SH-SY5Y (cell line): Measurements from ENCODE around the gene ANO4.

Experiments
- GATA2 ChIP-seq: IDR thresholded peaks from 2 replicates; pipeline ENCODE4 v1.6.1; 2011; ENCODE audit warnings: mild to moderate bottlenecking, low read depth, low read length
- GATA3 ChIP-seq: IDR thresholded peaks from 2 replicates; pipeline ENCODE4 v1.6.1; 2011; ENCODE audit warnings: low read depth, mild to moderate bottlenecking, low read length, moderate library complexity

ANO4 gene

DNA sequence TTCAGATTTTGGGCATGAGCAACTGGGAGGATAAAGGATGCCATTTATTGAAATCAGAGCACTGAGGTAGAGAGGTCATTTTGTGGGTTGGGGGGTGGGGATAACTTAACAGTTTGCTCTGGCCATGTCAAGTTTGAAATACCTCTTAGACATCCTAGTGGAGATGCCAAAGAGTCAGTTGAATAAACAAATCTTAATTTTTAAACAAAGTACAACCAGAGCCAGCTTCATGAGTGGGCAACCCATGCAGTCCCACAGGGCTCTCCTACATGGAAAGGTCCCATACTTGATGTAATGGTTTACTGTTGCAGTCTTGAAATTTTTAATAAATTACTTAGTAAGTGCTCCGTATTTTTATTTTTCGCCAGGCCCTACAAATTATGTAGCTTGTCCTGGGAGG lies 81.2 kb downstream of the ANO4 start:
- TF ChIP-seq GATA2 (no peak), GATA3 (no peak)

DNA sequence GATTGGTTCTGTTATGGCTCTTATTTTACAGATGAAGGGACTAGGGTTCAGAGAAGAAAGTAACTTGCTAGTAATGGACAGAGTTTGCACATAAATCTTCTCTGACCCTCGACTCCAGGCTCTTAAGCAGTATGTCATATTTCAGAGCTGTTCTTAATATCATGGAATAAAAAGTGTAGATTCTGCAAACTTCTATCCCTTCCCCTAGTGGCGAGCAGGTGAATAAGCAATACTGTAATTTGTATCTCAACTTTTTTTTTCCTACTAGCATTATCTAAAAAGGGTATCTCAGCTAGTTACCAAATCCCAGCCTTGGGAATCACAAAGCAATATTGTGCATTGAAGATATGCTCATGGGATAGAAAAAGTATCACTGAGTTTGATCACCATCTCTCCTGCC lies 83.2 kb downstream of the ANO4 start:
- TF ChIP-seq GATA3 = no peak
- TF ChIP-seq GATA2 = no peak

DNA sequence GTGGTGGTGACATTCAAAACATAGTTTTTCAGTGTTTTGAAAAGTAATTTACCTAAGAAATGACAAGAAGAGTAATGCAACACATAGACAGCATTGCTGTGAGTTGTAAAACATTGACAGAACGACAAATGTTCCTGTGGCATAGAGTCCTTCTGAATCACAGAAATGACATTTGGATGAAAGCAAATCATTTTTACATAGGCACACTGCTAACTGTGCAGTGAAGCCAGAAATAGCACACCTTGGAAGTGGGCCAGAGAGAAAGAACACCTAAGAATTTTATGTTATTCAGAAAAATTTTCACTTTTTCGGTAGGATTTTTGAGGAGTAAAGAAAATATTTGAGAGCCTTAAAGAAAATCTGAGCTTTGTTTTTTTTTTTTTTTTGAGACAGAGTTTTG lies 100.6 kb downstream of the ANO4 start:
- TF ChIP-seq GATA2 = no peak
- no peak for TF ChIP-seq GATA3

DNA sequence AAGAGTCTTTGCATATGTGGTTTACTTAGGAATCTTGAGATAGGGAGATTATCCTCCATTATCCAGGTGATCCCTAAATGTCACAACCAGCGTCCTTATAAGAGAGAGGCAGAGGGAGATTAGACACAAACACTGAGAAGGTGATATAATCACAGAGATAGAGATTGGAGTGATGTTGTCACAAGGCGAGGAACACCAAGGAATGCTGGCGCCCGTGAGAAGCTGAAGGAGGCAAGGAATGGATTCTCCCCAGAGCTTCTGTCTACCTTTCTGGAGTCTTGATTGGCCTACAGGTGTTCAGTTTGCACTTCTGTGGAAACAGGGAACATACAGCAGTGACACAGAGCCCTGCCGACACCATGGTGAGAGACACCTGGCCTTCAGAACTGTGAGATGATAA lies 101.6 kb downstream of the ANO4 start:
- no peak for TF ChIP-seq GATA2
- TF ChIP-seq GATA3 = no peak

DNA sequence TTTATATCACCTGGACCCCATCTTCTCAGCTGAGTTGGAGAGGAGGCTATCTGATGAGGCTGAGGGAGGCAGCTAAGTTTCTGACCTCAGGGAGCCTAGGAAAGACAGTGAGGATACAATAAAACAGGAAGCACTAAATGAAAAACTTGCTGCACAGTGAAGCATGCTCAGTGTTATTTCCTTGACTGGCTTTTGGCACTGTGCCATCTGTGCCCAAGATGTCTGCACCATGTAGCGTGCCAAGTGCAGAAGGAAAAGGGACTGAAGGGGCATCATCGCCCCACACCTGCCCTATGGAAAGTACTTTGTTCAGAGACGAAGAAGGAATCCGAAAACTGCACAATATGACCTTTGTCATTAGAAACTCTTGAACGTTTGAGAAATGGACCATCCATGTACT lies 102.7 kb downstream of the ANO4 start:
- TF ChIP-seq GATA3 (no peak), GATA2 (no peak)

DNA sequence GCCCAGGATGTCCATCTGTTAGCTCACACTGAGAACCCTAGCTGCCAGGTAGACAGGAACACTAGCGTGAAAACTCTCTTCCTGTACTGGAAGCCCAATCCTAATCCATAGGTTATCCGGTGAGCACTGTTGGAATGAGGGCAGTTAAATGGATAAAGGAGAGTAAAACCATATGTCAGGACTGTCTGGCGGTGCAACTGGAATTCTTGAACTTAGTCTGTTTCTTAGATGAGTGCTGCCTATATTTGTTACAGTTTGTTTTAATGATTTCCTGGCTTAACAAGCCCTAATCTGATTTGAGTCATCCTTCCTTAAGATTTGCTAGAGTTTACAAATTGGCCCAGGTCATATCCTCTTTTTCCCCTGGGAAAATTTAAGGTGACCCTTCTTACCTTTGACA lies 104.7 kb downstream of the ANO4 start:
- TF ChIP-seq GATA3 = no peak
- no peak for TF ChIP-seq GATA2

DNA sequence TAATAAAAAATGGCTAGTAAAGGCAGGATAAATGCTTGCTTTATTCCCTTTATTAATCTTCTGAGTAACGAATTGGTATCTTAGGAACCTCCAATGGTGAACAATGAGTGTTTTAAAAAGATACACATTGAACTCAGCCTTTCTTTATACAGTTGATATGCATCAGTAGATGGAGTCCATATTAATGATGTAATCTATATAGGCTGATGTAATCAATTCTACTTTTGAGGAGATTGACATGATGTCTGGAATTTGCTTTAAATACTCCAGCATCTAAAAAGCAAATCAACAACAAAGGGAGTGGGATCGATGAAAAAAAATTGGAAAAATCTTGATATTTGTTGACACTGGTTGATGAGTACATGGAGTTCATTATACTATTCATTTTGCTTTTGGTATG lies 106.2 kb downstream of the ANO4 start:
- TF ChIP-seq GATA2 (no peak), GATA3 (no peak)

DNA sequence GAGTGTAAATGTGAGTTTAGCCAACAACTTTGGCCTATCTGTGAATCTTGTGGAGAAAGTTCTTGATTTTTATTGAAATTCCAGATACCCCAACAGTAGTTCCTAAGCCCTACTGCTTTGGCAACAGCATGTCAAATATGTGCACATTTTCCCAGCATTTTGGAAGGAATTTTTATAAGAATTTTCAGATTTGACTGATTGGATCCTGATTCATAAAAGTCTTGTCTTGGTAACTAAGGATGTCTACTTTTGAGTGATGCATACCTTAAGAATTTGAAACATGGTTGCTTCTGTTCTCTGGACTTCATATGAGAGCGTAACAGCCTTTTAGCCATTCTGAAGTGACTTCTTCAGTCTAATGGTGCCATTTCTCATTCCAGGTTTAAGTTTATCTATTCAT lies 106.7 kb downstream of the ANO4 start:
- TF ChIP-seq GATA3 = no peak
- no peak for TF ChIP-seq GATA2

DNA sequence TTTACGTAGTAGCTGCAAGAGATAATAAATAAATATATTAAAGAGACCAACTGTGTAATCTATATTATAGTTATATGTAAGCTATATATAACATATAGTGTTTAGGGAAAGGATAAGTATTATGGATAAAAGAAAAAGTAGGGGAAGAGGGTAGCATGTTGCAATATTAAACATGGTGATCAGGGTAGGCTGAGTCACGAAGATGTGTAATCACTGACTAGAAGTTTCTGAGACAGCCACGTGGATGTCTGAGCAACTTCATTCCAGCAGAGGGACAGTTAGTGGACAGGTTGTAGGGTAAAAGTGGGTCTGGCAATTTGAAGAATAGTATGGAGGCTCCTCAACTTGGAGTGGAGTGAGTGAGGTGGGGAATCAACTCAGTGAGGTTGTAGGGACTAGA lies 109.7 kb downstream of the ANO4 start:
- no peak for TF ChIP-seq GATA2

DNA sequence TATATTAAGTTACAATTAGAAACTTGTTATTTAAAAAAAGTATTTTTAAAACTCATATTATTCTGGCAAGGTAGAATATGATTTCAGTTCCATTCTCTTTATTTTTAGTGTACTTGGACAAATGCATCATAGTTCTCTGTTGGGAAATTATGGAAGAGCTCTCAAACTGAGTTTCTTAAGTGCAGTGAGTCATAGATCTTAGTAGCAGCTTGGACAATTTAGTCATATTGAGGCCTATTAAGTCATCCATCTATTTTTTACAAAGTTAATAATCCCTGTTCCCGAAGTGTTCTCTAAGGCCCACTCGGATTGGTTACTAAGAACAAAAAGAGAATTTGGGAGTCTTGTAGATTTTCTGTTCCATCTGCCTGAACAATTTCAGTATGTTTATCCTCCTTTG lies 113.9 kb downstream of the ANO4 start:
- TF ChIP-seq GATA3 = no peak
- no peak for TF ChIP-seq GATA2

DNA sequence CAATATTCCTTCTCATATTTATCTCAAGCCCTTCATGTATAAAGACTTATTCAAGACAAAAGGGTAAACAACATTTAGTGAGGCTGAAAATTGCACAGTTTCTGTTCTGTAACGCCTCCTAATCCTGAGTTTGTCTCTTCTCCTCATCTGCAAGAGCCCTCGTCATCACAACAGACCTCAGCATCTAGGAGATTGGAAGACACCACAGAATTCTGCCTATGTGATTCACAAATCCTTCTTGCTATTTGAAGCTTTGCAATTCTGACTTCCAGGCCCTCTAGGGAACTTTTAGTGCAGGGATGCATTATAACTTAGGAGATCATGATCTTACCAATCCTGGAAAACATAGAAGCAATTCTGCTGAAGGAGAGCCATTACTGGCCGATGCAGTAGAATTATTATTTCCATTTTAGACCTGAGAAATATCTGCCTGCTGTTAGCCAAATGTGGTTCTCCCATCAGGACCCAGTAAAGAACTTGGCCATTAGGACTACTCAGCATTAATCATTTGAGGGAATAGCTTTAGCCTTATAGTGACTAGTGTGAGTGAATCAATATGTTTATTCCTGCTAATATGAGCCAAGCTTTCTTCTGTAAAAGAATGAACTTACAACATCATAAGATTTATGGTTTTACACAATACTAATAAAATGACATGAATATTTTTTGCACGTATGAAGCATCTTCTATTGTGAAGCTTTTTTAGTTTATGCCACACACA lies 119.5 kb downstream of the ANO4 start:
- no peak for TF ChIP-seq GATA3
- TF ChIP-seq GATA2 = no peak

DNA sequence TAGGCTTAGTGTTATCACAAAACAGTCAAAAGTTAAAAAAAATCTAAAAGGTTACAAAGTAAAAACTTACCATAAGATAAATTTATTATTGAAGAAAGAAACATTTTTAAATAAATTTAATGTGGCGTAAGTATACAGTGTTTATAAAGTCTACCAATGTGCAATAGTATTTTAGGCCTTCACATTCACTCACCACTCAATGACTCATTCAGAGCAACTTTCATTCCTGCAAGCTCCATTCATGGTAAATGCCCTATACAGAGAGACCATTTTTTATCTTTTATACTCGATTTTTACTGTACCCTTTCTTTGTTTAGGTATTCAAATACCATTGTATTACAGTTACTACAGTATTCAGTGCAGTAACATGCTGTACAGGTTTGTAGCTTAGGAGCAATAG lies 124.5 kb downstream of the ANO4 start:
- TF ChIP-seq GATA3 (no peak), GATA2 (no peak)

DNA sequence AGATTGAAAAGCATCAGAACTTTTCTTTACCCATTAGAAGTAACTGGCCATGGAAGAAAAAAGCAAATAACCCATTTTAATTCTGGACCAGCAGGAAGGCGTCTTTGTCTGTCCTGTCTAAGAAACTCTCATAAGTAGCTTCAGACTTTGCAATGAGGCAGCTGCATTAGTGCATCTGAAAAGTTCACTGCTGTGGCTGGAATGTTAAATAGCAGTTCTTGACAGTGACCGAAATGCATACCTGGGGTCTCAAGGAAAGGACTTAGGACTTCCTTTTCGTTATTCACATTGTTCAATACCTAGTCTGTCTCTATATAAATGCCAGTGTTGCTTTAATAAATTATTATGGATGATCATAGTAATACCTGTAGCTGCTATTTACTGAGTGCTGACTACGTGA lies 125.9 kb downstream of the ANO4 start:
- TF ChIP-seq GATA3 = no peak
- no peak for TF ChIP-seq GATA2

DNA sequence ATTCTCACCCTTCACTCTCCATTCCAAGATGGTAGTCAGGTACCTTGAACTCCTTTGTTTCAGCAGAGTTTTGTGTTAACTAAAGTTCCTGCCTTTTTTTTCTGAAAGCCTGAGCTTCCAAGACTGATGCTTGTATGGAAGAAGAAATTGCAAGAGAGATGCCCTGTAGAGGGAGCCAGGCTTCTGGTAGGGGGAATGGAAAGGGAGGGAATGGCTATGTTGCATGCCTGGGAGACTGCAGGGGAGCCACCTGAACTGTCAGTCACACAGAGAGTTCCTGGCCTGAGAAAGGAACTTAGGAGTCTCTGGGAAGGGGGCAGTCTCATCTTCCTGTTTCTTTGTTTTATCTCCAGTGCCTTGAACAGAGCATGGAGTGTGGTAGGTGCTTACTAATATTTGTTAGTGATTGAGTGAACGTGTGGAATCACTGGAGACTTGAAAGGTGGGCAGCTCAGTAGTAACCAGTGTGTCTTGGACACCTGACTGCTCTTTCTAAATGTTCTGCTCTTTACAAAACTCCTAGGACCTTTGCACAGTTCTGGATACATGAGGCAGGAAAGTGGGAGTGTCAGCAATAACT lies 132.2 kb downstream of the ANO4 start:
- TF ChIP-seq GATA2 = no peak
- no peak for TF ChIP-seq GATA3

DNA sequence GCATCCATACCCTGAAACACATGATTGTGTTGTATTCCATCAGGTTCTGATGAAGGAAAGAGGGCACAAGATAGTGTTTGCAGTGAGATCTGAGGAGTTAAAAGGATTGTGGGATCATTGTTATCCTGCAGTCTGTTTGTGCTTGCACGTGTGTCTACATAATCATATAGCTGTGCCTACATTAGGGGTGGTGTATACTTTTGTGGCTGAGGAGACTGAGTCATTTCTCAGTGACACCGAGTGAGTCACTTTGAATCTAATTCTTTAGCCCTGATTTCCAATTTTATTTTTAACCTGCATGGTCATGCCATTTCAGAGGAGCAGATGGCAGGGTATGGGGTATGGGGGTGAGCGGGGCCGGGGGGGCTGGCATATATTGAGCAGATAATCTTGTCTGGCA lies 133.2 kb downstream of the ANO4 start:
- TF ChIP-seq GATA3 = no peak
- TF ChIP-seq GATA2 = no peak

DNA sequence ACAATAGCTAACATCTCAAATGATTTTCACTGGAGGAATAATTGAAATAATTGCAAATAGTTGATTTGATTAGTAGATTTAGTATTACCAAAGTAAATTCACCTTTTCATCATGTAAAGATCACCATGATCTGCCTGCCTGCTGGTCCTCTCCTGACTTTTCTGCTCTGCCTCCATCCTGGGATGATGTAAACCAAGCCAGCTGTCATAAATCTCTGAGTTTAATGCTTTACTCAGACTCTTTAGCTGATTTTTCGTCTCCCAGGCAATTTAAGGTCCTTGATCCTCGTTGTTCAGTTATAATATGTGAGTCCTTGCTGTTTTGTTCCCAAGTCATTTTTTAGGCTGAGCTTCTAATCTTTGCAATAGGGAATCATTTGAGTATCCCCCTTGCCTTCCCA lies 138.0 kb downstream of the ANO4 start:
- TF ChIP-seq GATA3 (no peak), GATA2 (no peak)
